ENCODE data around the gene ASCL5. TPM values are rescaled to one million over a fixed set of nuclear protein-coding genes. Genes with fewer than 3 reads are reported as not detected.
A peak's percentile ranks its signal among the peaks of the same experiment; 100 is the strongest.

The ASCL5 gene
- total and polyA plus RNA-seq, 9 of the 15 experiments (the other 6 are each of a cell fraction or from before 2014, with no cell fraction given), result 0.09 TPM; not detected in 8

- TF ChIP-seq RNF219 (CRISPR knock-in tag; IDR thresholded peaks at IDR 0.05) (no peak), FOXK1 (CRISPR knock-in tag; IDR thresholded peaks at IDR 0.05; ENCODE audit: borderline replicate concordance) (no peak), THRB (CRISPR knock-in tag; conservative IDR thresholded peaks at IDR 0.05) (no peak), PBX2 (CRISPR knock-in tag; IDR thresholded peaks at IDR 0.05; ENCODE audit: low read depth) (no peak), PBX2 (tag; conservative IDR thresholded peaks at IDR 0.05; ENCODE audit: low read depth) (no peak), STAT6 (CRISPR knock-in tag; IDR thresholded peaks at IDR 0.05) (peak; percentile 49; the same call in 1 of the 2 replicates), ZNF655 (CRISPR knock-in tag; IDR thresholded peaks at IDR 0.05) (no peak), ZNF24 (IDR thresholded peaks at IDR 0.05) (no peak), MYBL2 (IDR thresholded peaks at IDR 0.05; ENCODE audit: low read depth) (no peak), MYBL2 (CRISPR knock-in tag; IDR thresholded peaks at IDR 0.05; ENCODE audit: borderline replicate concordance) (no peak), PHB2 (IDR thresholded peaks at IDR 0.05; ENCODE audit: low read depth) (peak; percentile 76), ZNF695 (CRISPR knock-in tag; IDR thresholded peaks at IDR 0.05) (no peak), SMARCC2 (IDR thresholded peaks at IDR 0.05; ENCODE audit: low read depth) (peak; percentile 78), ATF4 (CRISPR knock-in tag; IDR thresholded peaks at IDR 0.05) (no peak), TCF15 (CRISPR knock-in tag; IDR thresholded peaks at IDR 0.05) (no peak)
These were observed 26.7 kb upstream of the ASCL5 start (continued) for GRCh38 chr1:201153474-201154388.

Measured in K562 (cell line).